BE2C (cell line): ENCODE data around the gene SLC1A5.

Experiments
- DNase-seq: peaks from one replicate; pipeline ENCODE4 v3.0.0-alpha.2; 2020
- H3K27me3 ChIP-seq: fragments of 250-450 bp; sonication (Bioruptor Pico); 2 replicates; pipeline ENCODE4 v1.5.1; 2020; ENCODE audit warnings: mild to moderate bottlenecking
- H3K36me3 ChIP-seq: fragments of 250-450 bp; sonication (Bioruptor Pico); 2 replicates; pipeline ENCODE4 v1.5.1; 2020; ENCODE audit warnings: mild to moderate bottlenecking
- H3K4me1 ChIP-seq: fragments of 250-450 bp; sonication (Bioruptor Pico); 2 replicates; pipeline ENCODE4 v1.5.1; 2020
- H3K4me3 ChIP-seq: 2 replicates; pipeline ENCODE4 v1.5.1; 2011; ENCODE audit warnings: low read depth, low read length
- H3K9me3 ChIP-seq: fragments of 250-450 bp; sonication (Bioruptor Pico); 2 replicates; pipeline ENCODE4 v1.5.1; 2020
- CTCF ChIP-seq: IDR thresholded peaks from 2 replicates; pipeline ENCODE4 v1.5.1; 2012; ENCODE audit warnings: mild to moderate bottlenecking, low read depth, low read length

Gene SLC1A5

DNA sequence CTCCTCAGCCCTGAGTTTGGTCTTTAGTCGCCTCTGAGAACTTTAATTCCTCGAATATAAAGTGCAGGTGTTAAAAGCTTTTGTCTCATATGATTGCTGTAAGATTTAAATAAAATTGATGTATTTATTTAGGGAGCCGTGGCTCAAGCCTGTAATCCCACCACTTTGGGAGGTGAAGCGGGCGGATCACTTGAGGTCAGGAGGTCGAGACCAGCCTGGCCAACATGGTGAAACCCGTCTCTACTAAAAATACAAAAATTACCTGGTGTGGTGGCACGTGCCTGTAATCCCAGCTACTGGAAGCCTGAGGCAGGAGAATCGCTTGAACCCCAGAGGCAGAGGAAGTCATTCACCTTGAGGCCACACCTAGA is 559 bp upstream of the SLC1A5 start:
- no peak for TF ChIP-seq CTCF
- peaks cover 3% of the 10 kb centered on the region for H3K4me1 ChIP-seq
- H3K4me3 ChIP-seq, result no peak overlapping the region
- DNase-seq, result no peak
- H3K27me3 ChIP-seq, result no peaks in the 10 kb centered on the region
- peaks cover 28% of the 10 kb centered on the region for H3K36me3 ChIP-seq
- H3K9me3 ChIP-seq, result no peaks in the 10 kb centered on the region

- no peak for TF ChIP-seq CTCF
- Histone ChIP-seq H3K36me3 (peaks cover 41% of the 10 kb centered on the region), H3K27me3 (no peaks in the 10 kb centered on the region), H3K9me3 (no peaks in the 10 kb centered on the region), H3K4me1 (peaks cover 3% of the 10 kb centered on the region), H3K4me3 (peak overlapping the region; percentile 100)
- DNase-seq, result peak; percentile 84
Observed at GRCh38 chr19:46787331-46788261, 798 bp downstream of the SLC1A5 start.

GRCh38 chr19:46787040-46787330 is 1.4 kb downstream of the SLC1A5 start:
- peaks cover 45% of the 10 kb centered on the region for H3K36me3 ChIP-seq
- no peak for DNase-seq
- H3K27me3 ChIP-seq, result no peaks in the 10 kb centered on the region
- H3K9me3 ChIP-seq, result no peaks in the 10 kb centered on the region
- peak overlapping the region; percentile 100 for H3K4me3 ChIP-seq
- no peak for TF ChIP-seq CTCF
- no peaks in the 10 kb centered on the region; the same call in none of the 2 replicates for H3K4me1 ChIP-seq

DNA sequence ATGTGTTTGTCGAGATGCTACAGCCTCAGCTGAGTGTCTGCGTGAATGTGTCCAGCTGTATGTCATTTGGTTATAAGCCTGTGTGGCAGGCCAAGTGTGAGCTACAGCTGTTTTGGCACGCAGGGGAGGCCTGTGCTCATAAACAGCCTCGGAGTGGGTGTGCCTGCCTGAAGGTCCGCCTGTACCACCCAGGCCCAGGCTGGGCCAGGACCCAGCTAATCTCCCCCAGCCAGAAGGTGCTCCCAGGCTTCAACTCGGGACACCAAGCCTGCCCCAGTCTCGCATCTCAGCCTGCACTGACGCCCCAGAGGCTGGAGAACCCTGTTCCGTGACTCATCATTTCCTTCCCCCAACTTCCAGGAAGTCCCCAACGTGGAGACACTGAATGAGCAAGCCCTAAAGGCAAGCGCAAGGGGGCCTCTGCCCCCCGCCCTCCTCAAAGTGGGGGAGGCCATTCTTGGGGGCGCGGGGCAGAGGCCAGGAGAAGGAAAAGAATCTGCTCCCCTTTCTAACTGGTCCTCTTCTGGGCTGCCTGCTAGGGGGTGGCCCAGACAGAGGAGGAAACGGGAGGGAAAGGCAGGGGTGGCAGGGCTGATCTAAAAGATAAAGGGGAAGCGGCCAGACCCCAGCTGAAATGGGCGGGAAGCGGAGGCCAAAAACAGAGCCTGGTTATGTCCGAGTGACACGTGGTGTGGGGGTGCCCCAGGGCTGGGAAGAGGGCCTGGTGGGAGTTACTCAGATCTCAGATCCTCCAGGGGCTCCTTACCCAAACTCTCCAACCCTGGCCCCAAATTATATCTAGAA is 2.0 kb downstream of the SLC1A5 start:
- Histone ChIP-seq H3K9me3 (no peaks in the 10 kb centered on the region), H3K4me3 (peak overlapping the region; percentile 100), H3K4me1 (no peaks in the 10 kb centered on the region; the same call in 1 of the 2 replicates), H3K36me3 (peaks cover 51% of the 10 kb centered on the region), H3K27me3 (no peaks in the 10 kb centered on the region)
- DNase-seq, result peak; percentile 91
- TF ChIP-seq CTCF, result no peak

DNA sequence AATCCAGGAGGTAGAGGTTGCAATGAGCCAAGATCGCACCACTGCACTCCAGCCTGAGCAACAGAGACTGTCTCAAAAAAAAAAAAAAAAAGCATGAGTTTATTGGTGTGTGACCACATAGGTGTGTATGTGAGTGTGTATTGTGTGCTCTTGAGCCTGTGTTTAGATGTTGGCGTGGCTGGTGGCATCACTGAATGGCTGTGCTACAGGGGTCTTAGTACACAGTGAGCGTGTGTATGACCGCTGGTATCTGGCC is 2.5 kb downstream of the SLC1A5 start:
- TF ChIP-seq CTCF, result no peak
- peak overlapping the region; percentile 100 for H3K4me3 ChIP-seq
- H3K36me3 ChIP-seq, result peaks cover 56% of the 10 kb centered on the region
- no peaks in the 10 kb centered on the region for H3K27me3 ChIP-seq
- H3K4me1 ChIP-seq, result no peaks in the 10 kb centered on the region; the same call in 1 of the 2 replicates
- no peaks in the 10 kb centered on the region for H3K9me3 ChIP-seq
- no peak for DNase-seq
